Panc1 (cell line): ENCODE measurements around the gene SIM2.

ENCODE experiments used
- CTCF ChIP-seq: fragments of 450-650 bp; IDR thresholded peaks from 2 replicates; pipeline ENCODE4 v1.5.1; 2017; ENCODE audit warnings: mild to moderate bottlenecking
- POLR2AphosphoS5 ChIP-seq: IDR thresholded peaks from 2 replicates; pipeline ENCODE4 v1.6.1; 2012; ENCODE audit warnings: mild to moderate bottlenecking, low read depth, low read length, moderate library complexity

DNA sequence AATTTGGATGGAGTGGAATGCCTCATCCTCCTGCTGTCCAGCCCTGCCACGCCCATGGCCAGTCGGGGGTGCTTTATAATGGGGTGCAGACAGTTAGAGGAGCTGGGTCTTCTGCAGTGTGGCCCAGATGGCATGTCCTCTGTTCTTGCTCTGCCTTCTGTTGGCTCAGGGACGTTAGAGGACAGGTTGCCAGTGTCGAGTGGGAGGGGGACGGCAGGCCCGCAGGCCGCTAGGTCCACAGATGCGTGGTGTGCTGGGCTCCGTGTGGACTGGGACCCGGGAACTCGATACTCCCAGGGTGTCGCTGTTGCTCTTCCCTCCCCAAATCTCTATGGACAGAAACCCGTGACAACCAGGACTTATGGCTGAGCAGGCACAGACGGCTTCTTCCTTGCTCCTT, 33.3 kb downstream of the SIM2 start:
- no peak for TF ChIP-seq CTCF
- TF ChIP-seq POLR2AphosphoS5: no peak
